SK-N-SH treated with all-trans-retinoic acid at 6 μM for 48 hours (cell line): ENCODE data around the gene CACNA1C.

ENCODE experiments used
- ARNTL ChIP-seq: fragments of 450-650 bp; formaldehyde crosslinking; IDR thresholded peaks from 2 replicates; pipeline ENCODE4 v1.5.0; 2020; ENCODE audit warnings: low read depth, mild to moderate bottlenecking, moderate library complexity, borderline replicate concordance
- BACH2 ChIP-seq: fragments of 250-450 bp; sonication (Bioruptor Pico); IDR thresholded peaks from 2 replicates; pipeline ENCODE4 v1.9.0; 2021; ENCODE audit warnings: mild to moderate bottlenecking, borderline replicate concordance
- CSDC2 ChIP-seq: fragments of 250-450 bp; sonication (Bioruptor Pico); IDR thresholded peaks from 2 replicates; pipeline ENCODE4 v1.5.0; 2020; ENCODE audit warnings: mild to moderate bottlenecking, moderate library complexity
- ESRRG ChIP-seq: fragments of 250-450 bp; sonication (Bioruptor Pico); IDR thresholded peaks from 2 replicates; pipeline ENCODE4 v1.6.1; 2021; ENCODE audit warnings: mild to moderate bottlenecking
- GLIS3 ChIP-seq: fragments of 250-450 bp; sonication (Bioruptor Pico); IDR thresholded peaks from 2 replicates; pipeline ENCODE4 v1.5.0; 2020; ENCODE audit warnings: mild to moderate bottlenecking, moderate library complexity
- OSR1 ChIP-seq: fragments of 250-450 bp; sonication (Bioruptor Pico); IDR thresholded peaks from 2 replicates; pipeline ENCODE4 v1.8.0; 2022; ENCODE audit warnings: moderate library complexity, mild to moderate bottlenecking, inconsistent platforms
- PPARA ChIP-seq: fragments of 250-450 bp; sonication (Bioruptor Pico); IDR thresholded peaks from 2 replicates; pipeline ENCODE4 v1.5.0; 2020; ENCODE audit warnings: mild to moderate bottlenecking, borderline replicate concordance
- RARB ChIP-seq: fragments of 250-450 bp; sonication (Bioruptor Pico); IDR thresholded peaks from 2 replicates; pipeline ENCODE4 v1.8.0; 2021; ENCODE audit warnings: mild to moderate bottlenecking, moderate library complexity
- SNAI2 ChIP-seq: fragments of 250-450 bp; sonication (Bioruptor Pico); IDR thresholded peaks from 2 replicates; pipeline ENCODE4 v1.5.0; 2020; ENCODE audit warnings: mild to moderate bottlenecking, moderate library complexity
- TCF4 ChIP-seq: fragments of 250-450 bp; sonication (Bioruptor Pico); IDR thresholded peaks from 2 replicates; pipeline ENCODE4 v1.8.0; 2021; ENCODE audit warnings: mild to moderate bottlenecking, moderate library complexity, borderline replicate concordance
- ZC3H10 ChIP-seq: fragments of 250-450 bp; sonication (Bioruptor Pico); IDR thresholded peaks from 2 replicates; pipeline ENCODE4 v1.5.1; 2021; ENCODE audit warnings: mild to moderate bottlenecking, moderate library complexity
- ZFP3 ChIP-seq: fragments of 250-450 bp; sonication (Bioruptor Pico); IDR thresholded peaks from 2 replicates; pipeline ENCODE4 v1.5.0; 2020; ENCODE audit warnings: mild to moderate bottlenecking, moderate library complexity
- TF ChIP-seq, protein P1 (sequence below): fragments of 250-450 bp; sonication (Bioruptor Pico); IDR thresholded peaks from 2 replicates; pipeline ENCODE4 v1.8.0; 2020; ENCODE audit warnings: mild to moderate bottlenecking, moderate library complexity, borderline replicate concordance
- TF ChIP-seq, protein P2 (sequence below): fragments of 250-450 bp; sonication (Bioruptor Pico); IDR thresholded peaks from 2 replicates; pipeline ENCODE4 v1.8.0; 2021; ENCODE audit warnings: low read depth, mild to moderate bottlenecking, moderate library complexity, borderline replicate concordance

DNA sequence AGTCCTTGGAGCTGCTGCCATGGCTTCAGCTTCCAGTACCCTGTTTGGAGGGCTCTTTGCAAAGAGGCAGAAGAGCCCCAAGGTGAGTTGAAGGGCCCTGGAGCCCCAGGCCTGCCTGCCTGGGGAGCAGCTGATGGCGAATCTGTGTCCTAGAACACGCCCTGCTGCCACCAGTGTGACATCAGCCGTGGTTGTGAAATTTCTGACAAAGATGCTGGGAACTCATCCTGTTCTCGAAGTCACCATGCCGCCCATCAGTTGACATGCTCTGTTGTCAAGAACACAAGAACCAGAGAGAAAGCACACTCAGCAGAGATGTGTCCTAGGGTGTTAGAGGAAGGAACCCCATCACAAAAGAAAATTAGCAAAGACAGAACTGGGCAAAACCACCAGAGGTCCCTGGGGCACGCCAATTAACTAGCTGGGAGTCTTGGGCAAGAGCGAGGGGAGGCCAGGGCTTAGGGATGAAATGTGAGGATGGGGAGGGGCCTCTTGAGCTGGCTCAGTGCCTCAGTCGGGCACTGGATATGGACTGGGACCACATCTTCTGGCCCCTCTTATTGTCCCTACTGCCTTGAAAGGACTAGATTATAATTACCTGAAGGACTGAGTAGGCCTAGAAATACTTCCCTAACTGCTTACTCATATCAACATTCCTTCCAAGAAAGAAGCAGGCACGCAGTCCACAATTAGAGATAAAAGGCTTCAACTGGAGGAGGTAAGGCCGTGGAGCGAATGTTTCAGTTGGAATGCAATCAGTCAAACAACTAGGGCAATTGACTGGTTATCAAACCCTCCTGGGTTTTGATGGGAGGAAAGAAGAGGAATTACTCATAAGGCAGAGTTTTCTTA, 163.1 kb downstream of the CACNA1C start:
- TF ChIP-seq TCF4 (CRISPR knock-in tag), result no peak
- TF ChIP-seq ZC3H10 (CRISPR knock-in tag), result no peak
- TF ChIP-seq, protein P1, sequence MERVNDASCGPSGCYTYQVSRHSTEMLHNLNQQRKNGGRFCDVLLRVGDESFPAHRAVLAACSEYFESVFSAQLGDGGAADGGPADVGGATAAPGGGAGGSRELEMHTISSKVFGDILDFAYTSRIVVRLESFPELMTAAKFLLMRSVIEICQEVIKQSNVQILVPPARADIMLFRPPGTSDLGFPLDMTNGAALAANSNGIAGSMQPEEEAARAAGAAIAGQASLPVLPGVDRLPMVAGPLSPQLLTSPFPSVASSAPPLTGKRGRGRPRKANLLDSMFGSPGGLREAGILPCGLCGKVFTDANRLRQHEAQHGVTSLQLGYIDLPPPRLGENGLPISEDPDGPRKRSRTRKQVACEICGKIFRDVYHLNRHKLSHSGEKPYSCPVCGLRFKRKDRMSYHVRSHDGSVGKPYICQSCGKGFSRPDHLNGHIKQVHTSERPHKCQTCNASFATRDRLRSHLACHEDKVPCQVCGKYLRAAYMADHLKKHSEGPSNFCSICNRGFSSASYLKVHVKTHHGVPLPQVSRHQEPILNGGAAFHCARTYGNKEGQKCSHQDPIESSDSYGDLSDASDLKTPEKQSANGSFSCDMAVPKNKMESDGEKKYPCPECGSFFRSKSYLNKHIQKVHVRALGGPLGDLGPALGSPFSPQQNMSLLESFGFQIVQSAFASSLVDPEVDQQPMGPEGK (CRISPR knock-in tag), result no peak
- TF ChIP-seq GLIS3, result no peak
- no peak for TF ChIP-seq PPARA (CRISPR knock-in tag)
- TF ChIP-seq ARNTL (CRISPR knock-in tag), result no peak
- TF ChIP-seq RARB (CRISPR knock-in tag), result no peak
- no peak for TF ChIP-seq SNAI2 (CRISPR knock-in tag)
- no peak for TF ChIP-seq BACH2 (CRISPR knock-in tag)
- no peak for TF ChIP-seq CSDC2 (CRISPR knock-in tag)
- no peak for TF ChIP-seq OSR1 (CRISPR knock-in tag)
- TF ChIP-seq ZFP3 (CRISPR knock-in tag), result no peak
- no peak for TF ChIP-seq ESRRG
- TF ChIP-seq, protein P2, sequence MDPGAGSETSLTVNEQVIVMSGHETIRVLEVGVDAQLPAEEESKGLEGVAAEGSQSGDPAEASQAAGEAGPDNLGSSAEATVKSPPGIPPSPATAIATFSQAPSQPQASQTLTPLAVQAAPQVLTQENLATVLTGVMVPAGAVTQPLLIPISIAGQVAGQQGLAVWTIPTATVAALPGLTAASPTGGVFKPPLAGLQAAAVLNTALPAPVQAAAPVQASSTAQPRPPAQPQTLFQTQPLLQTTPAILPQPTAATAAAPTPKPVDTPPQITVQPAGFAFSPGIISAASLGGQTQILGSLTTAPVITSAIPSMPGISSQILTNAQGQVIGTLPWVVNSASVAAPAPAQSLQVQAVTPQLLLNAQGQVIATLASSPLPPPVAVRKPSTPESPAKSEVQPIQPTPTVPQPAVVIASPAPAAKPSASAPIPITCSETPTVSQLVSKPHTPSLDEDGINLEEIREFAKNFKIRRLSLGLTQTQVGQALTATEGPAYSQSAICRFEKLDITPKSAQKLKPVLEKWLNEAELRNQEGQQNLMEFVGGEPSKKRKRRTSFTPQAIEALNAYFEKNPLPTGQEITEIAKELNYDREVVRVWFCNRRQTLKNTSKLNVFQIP (CRISPR knock-in tag), result no peak
